NT2/D1 (cell line): ENCODE data around the gene RASGRF2.

ENCODE experiments used
- SUZ12 ChIP-seq: IDR thresholded peaks from 2 replicates; pipeline ENCODE4 v1.6.1; 2011; ENCODE audit not compliant: insufficient read length, insufficient read depth; ENCODE audit errors: extremely low read depth
- ZNF274 ChIP-seq: IDR thresholded peaks from 2 replicates; pipeline ENCODE4 v1.6.1; 2011; ENCODE audit warnings: mild to moderate bottlenecking, low read depth, low read length

DNA sequence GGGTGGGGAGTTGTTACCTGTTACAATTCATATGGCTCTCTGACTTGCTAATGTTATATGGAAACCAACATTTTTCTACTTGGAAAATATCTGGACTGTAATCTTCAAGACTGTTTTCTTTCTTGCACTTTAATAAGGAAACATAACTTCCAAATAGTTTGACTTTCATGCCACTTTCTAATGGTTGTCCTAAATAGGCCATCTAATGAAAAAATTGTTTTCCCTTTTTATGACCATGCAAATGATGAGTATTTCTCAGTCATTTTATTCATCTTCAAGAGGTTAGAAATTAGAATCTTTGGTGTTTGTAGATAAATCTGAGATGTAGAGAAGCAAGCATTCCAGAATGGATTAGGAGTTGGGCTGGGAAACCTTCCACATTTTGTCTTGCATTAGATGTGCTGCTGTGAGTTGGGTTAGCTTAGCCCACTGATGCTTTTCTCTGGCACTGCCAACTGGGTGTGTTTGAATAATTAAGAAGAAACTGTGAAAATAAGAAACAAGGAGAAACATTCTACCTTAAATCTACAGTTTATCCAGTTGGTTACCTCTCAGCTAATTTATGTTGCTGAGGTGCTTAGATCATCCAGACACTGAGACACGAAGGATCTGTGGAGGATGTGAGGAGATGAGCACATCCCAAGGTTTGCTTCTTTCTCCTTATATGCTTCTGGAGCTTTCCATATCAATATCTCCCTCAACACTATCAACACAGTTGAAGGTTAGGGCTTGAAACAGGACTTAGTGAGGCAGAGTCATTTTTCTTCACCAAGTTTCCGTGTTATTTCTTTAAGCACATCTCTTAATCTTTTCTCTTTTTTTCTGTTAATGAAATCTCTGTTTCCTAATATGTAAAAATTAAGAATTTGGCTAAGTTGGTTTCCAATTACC, 2.7 kb downstream of the RASGRF2 start:
- TF ChIP-seq ZNF274 (no peak), SUZ12 (no peak)
